Left ventricle myocardium inferior (tissue), 1 donor: ENCODE measurements around the gene HSPD1. TPM values are rescaled to one million over a fixed set of nuclear protein-coding genes. Genes with fewer than 3 reads are reported as not detected.
"Not testable (repeated sequence)": the region's sequence is repeated elsewhere in the genome, so short reads cannot be mapped to it uniquely, and the experiment has no call there.

Source experiments
- DNase-seq: peaks from one replicate; pipeline ENCODE4 v3.0.0-alpha.2; 2020
- H3K27ac ChIP-seq: fragments of 200-600 bp; replicated peaks from 2 replicates; pipeline ENCODE4 v1.8.0; 2021
- H3K27me3 ChIP-seq: fragments of 200-600 bp; 2 replicates; pipeline ENCODE4 v1.8.0; 2021; ENCODE audit warnings: low read depth
- H3K36me3 ChIP-seq: fragments of 200-600 bp; 2 replicates; pipeline ENCODE4 v1.8.0; 2021
- H3K4me1 ChIP-seq: fragments of 200-600 bp; 2 replicates; pipeline ENCODE4 v1.8.0; 2021
- H3K4me3 ChIP-seq: fragments of 200-600 bp; 2 replicates; pipeline ENCODE4 v1.8.0; 2021; ENCODE audit warnings: mild to moderate bottlenecking, moderate library complexity
- H3K9me3 ChIP-seq: fragments of 200-600 bp; replicated peaks from 2 replicates; pipeline ENCODE4 v1.8.0; 2021
- CTCF ChIP-seq: fragments of 200-600 bp; IDR thresholded peaks from 2 replicates; pipeline ENCODE4 v1.8.0; 2021; ENCODE audit warnings: antibody characterized with exemption, mild to moderate bottlenecking, borderline replicate concordance
- intact Hi-C: fragments of 100-400 bp; cut with micrococcal nuclease; formaldehyde crosslinking; loops from one replicate; pipeline ENCODE4 v1.11.0; 2022
- total RNA-seq: library from RNA; stranded (reverse); fragmentation: NEBNext Ultra II Directional; extraction: Animal tissue kit (Norgen Biotek cat#: 25700); gene quantifications from one replicate; pipeline ENCODE4 v1.2.1, GENCODE V29; 2021
- donor health status: DM: no; HTN: yes; CAD: no; lungs with severe emphysema.

HSPD1 gene
- total RNA-seq, 1 donor from 2014 or later: 143 TPM

- Histone ChIP-seq H3K36me3 (no peaks in the 10 kb centered on the region), H3K9me3 (no peaks in the 10 kb centered on the region), H3K4me3 (peak overlapping the region; percentile 90), H3K27me3 (no peaks in the 10 kb centered on the region), H3K4me1 (peaks cover 37% of the 10 kb centered on the region), H3K27ac (peak overlapping the region; percentile 99)
- no peak for TF ChIP-seq CTCF
- intact Hi-C loops: no loop called here
- no peak for DNase-seq
Measured at GRCh38 chr2:197452754-197453122, 46.9 kb downstream of the HSPD1 start.

- H3K9me3 ChIP-seq, H3K27me3 ChIP-seq, H3K4me3 ChIP-seq, H3K27ac ChIP-seq, intact Hi-C loops, DNase-seq, H3K36me3 ChIP-seq: not testable (repeated sequence)
- H3K4me1 ChIP-seq: peaks cover 28% of the 10 kb centered on the region
Measured at GRCh38 chr2:197450935-197451358, 48.7 kb downstream of the HSPD1 start.

GRCh38 chr2:197450465-197450864, 49.2 kb downstream of the HSPD1 start:
- intact Hi-C loops: no loop called here
- no peak overlapping the region for H3K27ac ChIP-seq
- DNase-seq: peak; percentile 22
- peaks cover 27% of the 10 kb centered on the region for H3K4me1 ChIP-seq
- TF ChIP-seq CTCF: no peak
- H3K4me3 ChIP-seq: no peak overlapping the region
- H3K27me3 ChIP-seq: no peaks in the 10 kb centered on the region
- no peaks in the 10 kb centered on the region for H3K36me3 ChIP-seq
- no peaks in the 10 kb centered on the region for H3K9me3 ChIP-seq

GRCh38 chr2:197446844-197447243, 52.8 kb downstream of the HSPD1 start:
- intact Hi-C loops: no loop called here
- Histone ChIP-seq H3K9me3 (no peaks in the 10 kb centered on the region), H3K4me1 (no peaks in the 10 kb centered on the region), H3K27me3 (no peaks in the 10 kb centered on the region), H3K36me3 (no peaks in the 10 kb centered on the region), H3K27ac (no peak overlapping the region), H3K4me3 (no peak overlapping the region)
- no peak for DNase-seq
- no peak for TF ChIP-seq CTCF

GRCh38 chr2:197445746-197446145, 53.9 kb downstream of the HSPD1 start:
- H3K27me3 ChIP-seq: no peaks in the 10 kb centered on the region
- no peak for DNase-seq
- H3K27ac ChIP-seq: no peak overlapping the region
- no peak for TF ChIP-seq CTCF
- H3K36me3 ChIP-seq: no peaks in the 10 kb centered on the region
- intact Hi-C loops: no loop called here
- H3K4me3 ChIP-seq: no peak overlapping the region
- H3K4me1 ChIP-seq: no peaks in the 10 kb centered on the region
- H3K9me3 ChIP-seq: no peaks in the 10 kb centered on the region

GRCh38 chr2:197442857-197443256, 56.8 kb downstream of the HSPD1 start:
- Histone ChIP-seq H3K4me1 (no peaks in the 10 kb centered on the region), H3K27ac (peak overlapping the region; percentile 63), H3K27me3 (no peaks in the 10 kb centered on the region), H3K9me3 (no peaks in the 10 kb centered on the region), H3K36me3 (no peaks in the 10 kb centered on the region), H3K4me3 (no peak overlapping the region)
- DNase-seq: no peak
- intact Hi-C loops: no loop called here
- TF ChIP-seq CTCF: no peak
